GM21576 (cell line): Measurements from ENCODE around the gene SFXN2.
A peak's percentile ranks its signal among the peaks of the same experiment; 100 is the strongest.
"Not testable (repeated sequence)": the region's sequence is repeated elsewhere in the genome, so short reads cannot be mapped to it uniquely, and the experiment has no call there.

Experiments used
- ATAC-seq: cut with Tn5 transposase; IDR thresholded peaks from one replicate; pipeline ENCODE4 v1.9.1; 2021; ENCODE audit warnings: mild to moderate bottlenecking, moderate library complexity; ENCODE audit not compliant: unreplicated experiment

Gene SFXN2

DNA sequence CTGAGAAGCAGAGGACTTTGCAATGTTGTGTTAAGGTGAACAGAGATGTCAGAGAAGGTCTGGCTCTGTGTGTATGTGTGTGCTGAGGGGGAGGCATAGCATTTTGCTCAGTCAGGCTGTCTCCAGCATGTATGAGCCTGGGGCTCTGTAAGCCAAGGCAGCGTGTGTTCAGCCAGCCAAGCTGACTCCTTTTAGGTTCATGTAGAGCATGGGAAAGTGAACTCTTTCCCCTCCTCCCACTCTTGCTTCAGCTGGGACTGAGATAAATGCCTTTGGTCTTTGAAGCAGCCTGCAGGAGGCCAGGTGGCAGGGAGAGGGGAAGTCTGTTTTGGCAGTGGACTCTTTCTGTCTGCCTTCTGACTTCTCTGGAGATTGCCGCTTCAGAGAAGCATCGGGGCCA, 3.8 kb downstream of the SFXN2 start:
- ATAC-seq, result no peak

DNA sequence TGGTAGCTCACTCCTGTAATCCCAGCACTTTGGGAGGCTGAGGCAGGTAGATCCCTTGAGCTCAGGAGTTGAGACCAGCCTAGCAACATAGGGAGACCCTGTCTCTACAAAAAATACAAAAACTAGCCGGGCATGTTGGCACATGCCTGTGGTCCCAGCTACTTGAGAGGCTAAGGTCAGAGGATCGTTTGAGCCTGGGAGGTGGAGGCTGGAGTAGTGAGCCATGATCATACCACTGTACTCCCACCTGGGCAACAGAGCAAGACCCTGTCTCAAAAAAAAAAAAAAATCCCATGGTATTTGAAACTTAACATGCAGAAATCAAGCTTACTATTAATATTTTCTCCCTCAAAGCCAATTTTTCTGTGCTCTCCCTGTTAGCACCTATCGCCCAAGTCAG, 5.9 kb downstream of the SFXN2 start:
- ATAC-seq, result no peak

DNA sequence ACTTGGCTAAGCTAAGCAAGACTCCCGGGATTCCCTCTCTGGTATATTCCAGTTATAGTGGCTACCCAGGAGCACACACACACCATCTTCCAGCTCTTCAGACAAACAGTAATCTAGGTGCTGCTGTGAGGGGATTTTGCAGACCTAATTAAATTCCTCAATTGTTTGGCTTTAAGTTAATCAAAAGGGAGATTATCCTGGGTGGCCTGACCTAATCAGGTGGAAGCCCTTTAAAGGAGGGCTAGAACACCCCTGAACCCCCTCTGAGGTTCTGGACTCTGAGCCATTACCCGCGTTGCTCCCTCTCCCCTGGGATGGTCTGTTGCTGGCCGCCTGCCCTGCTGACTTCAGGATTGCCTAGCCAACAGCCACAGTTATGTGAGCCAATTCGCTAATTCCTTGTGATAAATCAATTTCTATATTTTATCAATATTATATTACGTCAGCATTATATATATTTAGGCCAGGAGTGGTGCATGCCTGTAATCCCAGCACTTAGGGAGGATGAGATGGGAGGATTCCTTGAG, 6.4 kb downstream of the SFXN2 start:
- no peak for ATAC-seq

DNA sequence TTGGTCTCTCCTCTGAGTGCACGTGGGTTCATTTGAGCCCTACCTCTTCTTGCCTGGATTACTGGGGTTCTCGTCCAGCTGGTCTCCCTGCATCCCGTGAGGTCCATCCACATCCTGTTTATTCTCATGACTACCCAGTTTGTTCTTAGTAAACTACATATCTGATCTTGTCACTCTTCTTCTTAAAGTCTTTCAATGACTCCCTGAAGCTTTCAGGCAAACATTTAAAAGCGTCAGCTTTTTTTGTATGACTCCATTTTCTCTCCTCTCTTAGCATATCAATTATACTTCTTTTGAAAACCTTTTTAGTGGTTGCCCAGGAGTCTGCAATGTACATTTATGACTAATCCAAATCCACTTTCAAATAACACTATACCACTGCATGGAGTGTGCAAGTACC, 7.5 kb downstream of the SFXN2 start:
- ATAC-seq, result no peak

DNA sequence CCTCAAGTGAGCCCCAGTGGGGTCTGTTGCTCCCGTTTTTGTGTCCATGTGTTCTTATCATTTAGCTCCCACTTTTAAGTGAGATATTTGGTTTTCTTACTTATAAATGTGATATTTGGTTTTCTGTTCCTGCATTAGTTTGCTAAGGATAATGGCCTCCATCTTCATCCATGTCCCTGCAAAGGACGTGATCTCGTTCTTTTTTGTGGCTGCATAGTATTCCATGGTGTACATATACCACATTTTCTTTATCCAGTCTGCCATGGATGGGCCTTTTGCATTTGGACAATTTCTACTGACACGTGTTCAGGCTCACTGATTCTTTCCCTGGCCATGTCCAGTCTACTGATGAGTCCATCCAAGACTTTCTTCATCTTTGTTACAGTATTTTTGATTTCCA, 9.6 kb downstream of the SFXN2 start:
- ATAC-seq, result no peak

DNA sequence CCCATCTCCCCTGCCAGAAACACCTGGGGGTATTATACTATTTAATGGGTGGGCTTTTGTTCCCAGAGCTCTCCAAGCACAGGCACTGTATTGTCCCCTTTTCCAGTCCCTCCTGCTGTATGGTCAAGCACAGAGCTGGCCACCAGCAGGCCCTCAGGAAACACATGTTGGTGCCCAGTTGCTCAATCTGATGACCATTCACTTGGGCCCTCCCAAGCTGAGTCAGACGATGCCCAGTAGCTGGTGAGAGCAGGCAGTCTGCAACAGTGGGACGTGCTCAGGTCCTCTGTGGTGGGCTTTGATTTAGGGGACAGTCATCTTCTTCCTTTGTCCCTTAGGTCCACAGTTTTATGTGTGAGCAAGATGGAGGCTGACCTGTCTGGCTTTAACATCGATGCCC, 11.8 kb downstream of the SFXN2 start:
- ATAC-seq, result no peak

DNA sequence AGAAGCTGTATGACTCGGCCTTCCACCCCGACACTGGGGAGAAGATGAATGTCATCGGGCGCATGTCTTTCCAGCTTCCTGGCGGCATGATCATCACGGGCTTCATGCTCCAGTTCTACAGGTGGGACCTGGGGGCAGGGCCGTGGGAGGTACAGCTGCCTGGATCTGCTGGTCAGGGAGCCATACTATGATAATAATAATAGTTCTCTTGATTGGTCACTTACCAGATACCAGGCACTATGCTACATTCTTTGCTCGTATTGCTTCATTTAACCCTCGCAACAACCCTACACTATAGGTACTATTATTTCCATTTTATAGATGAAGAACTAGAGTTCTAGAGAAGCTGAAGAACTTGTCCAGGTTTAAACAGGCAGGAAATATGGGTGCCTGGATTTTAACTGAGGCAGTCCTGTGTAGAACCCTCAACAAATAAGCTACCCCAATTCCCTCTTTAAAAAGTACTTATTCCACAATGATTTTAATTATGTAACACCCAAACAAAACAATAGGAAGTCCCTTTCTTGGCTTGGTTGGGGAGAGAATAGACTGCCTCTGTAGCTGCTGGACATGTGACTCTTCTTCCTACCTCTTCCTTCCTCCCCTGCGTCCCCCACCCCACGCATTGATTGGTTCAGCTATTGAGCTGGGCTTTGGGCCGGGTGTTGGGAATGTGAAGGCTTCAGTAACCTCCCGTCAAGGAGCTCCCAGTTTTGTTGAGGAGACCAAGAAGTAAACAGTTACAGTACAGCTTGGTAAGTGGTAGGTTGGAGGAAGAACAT, 12.8 kb downstream of the SFXN2 start:
- no peak for ATAC-seq

DNA sequence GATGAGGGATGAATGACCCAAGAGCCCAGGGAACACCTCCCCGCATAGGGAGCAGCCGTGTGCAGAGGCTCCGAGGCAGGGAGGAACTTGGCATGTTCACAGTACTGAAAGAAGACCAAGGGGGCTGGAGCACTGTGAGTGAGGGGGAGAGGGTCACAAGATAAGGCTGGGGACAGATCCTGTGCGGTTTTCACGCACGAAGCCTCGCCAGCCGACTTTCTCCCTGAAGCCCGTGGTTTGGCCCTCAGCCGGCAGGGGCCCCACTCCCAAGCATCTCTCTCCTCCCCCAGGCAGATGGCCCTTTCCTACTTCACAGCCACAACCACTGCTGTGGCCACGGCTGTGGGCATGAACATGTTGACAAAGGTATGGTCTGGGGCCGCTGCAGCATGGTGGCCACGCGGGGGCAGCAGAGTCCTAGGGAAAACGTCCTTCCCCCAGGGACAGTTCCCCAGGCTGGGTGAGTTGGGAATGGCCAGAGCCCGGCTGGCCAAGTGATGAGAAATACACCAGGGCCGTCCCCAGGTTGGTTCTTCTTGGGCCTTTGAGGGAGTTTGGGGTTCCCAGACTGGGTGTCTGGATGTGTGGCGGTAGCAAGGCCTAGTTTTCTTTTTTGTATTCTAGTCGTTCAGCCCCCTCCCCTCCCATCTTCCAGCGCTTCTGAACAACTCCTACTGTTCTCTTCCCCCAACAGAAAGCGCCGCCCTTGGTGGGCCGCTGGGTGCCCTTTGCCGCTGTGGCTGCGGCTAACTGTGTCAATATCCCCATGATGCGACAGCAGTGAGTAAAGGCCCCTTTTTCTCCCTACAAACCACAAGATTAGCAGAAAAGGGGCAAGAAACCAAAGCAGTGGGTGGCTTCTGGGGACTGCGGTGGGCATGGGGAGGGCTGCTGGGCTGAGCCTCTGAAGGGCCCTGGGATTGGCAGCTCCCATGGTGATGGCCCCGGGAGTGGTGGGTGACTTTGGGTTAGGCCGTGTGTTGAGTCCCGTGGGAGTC, 14.9 kb downstream of the SFXN2 start:
- no peak for ATAC-seq

DNA sequence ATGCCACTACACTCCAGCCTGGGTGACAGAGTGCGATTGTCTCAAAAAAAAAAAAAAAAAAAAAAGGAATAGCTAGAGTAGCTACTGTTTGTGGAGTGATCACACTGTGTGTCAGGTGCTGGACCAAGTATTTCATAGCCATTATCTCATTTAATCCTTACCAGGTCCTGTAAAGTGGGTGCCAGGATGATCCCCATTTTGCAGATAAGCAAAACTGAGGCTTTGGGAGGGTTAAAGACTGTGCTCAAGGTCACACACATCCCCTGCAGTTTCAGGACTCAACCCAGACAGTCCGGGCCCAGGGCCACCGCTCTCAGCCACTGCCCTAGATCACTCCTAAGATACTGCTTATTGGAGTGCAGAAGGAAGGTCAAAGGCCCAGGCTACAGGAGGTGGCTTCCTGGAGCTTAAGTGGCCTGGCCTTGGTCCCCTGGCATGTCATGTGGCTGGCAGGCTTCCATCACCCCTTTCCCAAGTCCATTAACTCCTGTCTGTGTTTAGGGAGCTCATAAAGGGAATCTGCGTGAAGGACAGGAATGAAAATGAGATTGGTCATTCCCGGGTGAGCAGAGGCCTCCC, 16.9 kb downstream of the SFXN2 start:
- no peak for ATAC-seq

DNA sequence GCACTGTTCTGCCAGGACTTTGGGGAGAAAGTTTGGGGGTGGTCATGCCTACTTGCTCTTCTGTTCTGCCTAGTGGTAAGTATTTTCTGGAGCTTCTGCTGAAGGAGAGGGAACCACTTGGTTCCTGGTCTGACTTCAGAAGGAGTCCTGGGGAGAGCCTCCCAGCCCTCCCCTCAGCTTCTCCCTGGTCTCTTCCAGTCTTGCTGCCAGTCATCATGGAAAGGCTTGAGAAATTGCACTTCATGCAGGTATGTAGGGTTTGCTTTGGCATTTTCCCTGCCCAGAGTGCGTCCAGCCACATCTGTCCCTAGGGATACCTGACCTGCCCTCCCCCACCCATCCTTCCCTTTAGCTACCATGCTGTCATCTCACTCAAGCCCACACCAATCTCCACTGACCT, 18.2 kb downstream of the SFXN2 start:
- no peak for ATAC-seq

DNA sequence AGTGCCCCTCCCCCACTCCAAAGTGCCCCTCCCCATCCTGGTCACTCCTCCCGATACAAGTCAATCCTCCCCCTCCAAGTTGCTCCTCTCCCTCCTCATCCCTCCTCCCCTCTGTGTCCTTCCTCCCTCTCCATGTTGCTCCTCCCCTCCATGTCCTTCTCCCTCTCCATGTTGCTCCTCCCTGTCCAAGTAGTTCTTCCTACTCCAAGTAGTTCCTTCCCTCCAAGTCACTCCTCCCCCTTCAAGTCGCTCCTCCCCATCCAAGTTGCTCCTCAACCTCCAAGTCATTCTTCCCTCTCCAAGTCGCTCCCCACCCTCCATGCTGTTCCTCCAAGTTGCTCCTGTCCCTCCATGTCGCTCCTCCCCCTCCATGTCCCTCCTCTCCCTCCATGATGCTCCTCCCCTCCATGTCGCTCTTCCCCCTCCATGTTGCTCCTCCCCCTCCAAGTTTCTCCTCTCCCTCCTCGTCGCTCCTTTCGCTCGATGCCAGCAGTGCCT, 20.7 kb downstream of the SFXN2 start:
- ATAC-seq, result no peak

DNA sequence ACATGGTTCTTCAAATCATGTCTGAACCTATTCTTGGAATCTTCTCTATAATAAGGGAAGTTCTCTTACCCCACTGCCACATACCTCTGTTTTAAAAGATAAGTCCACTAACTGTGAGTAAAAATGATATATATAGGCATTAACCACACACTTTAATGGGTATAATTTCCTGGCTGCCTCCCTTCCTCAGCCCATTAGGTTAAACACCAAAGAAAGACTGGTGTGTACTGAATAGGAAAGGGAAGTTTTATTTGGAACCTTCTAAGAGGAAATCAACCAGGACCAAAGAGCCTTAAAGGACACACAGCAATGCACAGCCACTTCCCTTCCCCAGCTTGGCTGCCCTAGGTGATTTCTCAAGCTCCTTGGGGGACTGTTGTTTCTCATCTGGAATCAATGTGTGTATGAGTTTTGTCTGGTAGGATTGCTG, 24.3 kb downstream of the SFXN2 start:
- no peak for ATAC-seq

DNA sequence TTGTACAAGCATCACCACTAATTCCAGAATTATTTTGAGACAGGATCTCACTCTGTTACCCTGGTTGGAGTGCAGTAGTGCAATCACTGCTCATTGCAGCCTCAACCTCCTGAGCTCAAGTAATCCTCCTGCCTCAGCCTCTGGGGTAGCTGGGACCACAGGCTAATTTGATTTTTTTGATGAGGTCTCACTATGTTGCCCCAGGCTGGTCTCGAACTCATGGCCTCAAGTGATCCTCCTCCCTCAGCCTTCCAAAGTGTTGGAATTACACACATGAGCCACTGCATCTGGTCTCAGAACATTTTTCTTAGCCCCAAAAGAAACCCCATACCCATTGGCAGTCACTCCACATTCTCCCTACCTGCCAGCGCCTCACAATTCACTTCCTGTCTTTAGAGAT, 25.8 kb downstream of the SFXN2 start:
- no peak for ATAC-seq

DNA sequence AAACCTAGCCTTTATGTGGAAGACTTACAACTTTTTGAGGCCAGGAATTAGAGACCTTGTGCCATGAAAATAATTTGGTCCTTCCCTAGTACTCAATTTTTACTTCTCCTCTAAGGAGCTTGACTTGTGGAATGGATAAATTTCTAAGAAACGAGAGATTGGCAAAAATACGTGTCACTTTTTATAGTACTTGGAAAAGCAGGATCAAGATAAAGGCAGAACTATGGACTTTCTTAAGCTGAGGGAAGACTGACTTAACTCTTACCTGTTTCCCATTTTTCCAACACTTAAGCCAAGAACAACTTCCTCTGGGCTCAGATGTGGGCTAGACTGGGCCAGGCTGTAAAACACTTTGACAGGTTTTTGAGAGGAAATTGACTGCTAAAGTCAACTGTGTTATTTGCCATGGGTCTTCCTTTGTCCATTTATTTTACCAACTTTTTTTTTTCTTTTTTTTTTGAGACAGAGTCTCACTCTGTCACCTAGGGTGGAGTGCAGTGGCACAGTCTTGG, 27.3 kb downstream of the SFXN2 start:
- no peak for ATAC-seq

DNA sequence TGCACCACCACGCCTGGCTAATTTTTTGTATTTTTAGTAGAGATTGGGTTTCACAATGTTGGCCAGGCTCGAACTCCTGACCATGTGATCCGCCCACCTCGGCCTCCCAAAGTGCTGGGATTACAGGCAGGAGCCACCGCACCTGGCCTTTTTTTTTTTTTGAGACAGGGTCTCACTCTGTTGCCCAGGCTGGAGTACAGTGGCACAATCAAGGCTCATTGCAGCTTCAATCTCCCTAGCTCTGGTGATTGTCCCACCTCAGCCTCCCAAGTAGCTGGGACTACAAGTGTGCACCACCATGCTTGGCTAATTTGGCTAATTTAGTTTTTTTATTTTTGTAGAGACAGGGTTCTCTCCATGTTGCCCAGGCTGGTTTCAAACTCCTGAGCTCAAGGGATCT, 27.9 kb downstream of the SFXN2 start:
- ATAC-seq, result not testable (repeated sequence)

DNA sequence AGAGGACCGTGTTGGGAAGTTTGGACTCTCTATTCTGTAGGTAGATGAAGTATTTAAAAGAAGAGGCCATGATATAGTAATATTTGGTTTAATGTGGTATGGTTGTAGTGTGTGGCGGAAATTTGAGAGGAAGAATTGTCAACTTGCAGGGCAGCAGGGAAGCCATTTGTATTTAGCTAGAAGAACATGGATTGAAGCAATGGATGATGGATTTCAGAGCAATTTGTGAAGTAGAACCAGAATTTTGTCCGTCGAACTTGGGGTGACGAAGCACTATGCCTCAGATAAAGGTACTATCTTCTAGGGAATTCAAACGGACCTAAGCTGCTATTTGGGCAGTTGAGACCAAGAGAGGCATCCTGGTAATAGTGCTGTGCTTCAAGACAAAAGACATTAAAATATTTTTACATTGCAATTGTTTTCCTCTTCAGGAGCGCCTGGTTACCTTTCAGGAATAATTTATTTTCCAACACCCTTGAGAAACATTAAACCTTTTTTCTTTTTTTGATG, 28.7 kb downstream of the SFXN2 start:
- ATAC-seq, result no peak

DNA sequence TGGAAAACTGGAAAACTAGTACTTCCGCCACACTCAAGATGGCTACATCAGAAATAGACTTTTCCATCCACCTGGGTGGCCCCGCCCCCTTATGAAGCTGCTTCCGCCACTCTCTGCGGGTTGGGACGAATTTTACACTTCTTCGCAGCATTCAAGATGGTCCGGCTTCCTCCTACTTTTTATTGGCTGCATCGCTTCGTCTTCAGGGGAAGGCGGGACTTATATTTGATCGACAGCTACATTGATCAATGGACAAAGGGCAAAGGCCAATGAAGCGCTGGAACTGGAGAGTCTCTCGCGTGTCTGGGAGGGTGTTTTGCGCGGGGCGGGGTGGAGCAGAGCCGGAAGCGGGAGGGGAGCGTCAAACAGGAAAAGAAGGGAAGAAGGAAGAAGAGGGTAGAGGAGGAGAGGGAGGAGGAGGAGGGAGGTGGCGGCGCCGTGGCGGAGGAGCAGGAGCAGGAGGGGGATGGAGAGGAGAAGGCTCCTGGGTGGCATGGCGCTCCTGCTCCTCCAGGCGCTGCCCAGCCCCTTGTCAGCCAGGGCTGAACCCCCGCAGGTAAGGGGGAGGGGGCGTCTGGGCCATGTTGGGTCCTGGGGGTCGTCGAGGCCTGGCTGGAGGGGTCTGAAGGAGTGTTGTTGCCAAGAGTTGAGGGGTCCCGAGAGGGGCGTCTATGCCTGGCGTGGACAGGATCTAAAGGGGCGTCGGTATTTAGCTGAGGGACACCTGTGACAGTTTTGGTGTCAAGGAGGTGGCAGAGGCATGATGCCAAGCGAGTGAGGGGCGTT, 29.3 kb downstream of the SFXN2 start, which contains the start of gene WBP1L:
Gene WBP1L (plus strand): TSS at position 361 of the 786 bp plus-strand sequence. CDS start 106 bp downstream, at position 467.
- peak; percentile 96 for ATAC-seq

DNA sequence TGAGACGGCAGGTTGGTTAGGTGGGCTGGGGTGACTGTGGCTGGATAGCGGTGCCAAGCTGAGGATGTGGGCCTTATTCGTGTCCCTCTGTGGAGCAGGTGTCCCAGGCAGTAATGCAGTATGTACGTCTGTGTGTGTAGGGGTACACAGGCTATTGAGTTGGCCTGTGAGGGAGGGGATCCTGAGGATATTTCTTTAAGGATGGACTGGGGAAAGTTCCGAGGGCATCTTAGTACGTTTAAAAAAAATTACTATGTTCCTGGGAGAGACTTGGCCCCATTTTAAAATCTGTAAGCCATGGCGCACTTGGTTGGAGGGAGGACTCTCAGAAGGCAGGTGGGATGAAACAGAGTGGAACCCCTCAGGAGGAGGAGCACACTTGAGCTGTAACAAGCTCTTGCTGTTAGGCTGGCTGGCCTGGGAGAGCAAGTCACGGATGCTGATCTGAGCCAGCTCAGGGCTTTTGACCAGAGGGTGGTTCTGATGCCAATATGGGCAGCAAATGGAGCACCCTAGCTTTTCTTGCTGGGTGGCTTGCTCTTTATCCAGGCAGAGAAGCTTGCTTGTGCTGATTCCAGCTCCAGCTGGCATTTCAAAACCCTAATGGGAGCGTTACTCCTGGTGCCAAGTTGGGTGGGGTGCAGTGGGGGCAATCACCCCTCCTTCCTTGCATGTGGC, 30.1 kb downstream of the SFXN2 start:
- ATAC-seq, result no peak

DNA sequence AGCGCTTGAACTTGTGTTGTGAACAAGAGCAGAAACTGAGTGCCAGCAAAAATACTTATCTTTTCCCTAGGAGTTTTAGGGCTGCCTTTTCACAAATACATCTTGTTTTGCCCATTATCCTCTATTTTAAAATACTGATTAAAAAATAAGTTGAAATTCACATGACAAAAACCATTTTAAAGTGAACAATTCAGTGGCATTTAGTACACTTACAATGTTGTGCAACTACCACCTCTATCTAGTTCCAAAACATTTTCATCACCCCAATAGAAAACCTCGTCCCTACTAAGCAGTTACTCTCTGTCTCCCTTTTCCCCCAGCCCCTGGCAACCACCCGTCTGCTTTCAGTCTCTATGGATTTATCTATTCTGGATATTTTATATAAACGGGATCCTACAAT, 30.7 kb downstream of the SFXN2 start:
- no peak for ATAC-seq
